Coronary artery (tissue), 2 donors: ENCODE data around the gene MAPK10.
"Not testable (repeated sequence)": the region's sequence is repeated elsewhere in the genome, so short reads cannot be mapped to it uniquely, and the experiment has no call there.

Experiments used
- DNase-seq: peaks from one replicate; pipeline ENCODE4 v3.0.0-alpha.2; 2017; ENCODE audit warnings: low spot score
- H3K27ac ChIP-seq, 2 donors: fragments of 200-600 bp; sonication (generic); one replicate each; pipeline ENCODE4 v1.5.1; 2016 to 2019
- H3K4me3 ChIP-seq: fragments of 200-600 bp; sonication (generic); 2 replicates; pipeline ENCODE4 v1.5.1; 2016; ENCODE audit warnings: mild to moderate bottlenecking, moderate library complexity
- TF ChIP-seq, protein P1 (sequence below): fragments of 200-600 bp; sonication (generic); IDR thresholded peaks from one replicate; pipeline ENCODE4 v1.5.1; 2019; ENCODE audit warnings: antibody characterized with exemption

The MAPK10 gene

GRCh38 chr4:86184216-86184900 lies 175.5 kb downstream of the MAPK10 start:
- H3K27ac ChIP-seq, result no peak overlapping the region
- no peak overlapping the region for H3K4me3 ChIP-seq
- DNase-seq, result no peak
- TF ChIP-seq, protein P1, sequence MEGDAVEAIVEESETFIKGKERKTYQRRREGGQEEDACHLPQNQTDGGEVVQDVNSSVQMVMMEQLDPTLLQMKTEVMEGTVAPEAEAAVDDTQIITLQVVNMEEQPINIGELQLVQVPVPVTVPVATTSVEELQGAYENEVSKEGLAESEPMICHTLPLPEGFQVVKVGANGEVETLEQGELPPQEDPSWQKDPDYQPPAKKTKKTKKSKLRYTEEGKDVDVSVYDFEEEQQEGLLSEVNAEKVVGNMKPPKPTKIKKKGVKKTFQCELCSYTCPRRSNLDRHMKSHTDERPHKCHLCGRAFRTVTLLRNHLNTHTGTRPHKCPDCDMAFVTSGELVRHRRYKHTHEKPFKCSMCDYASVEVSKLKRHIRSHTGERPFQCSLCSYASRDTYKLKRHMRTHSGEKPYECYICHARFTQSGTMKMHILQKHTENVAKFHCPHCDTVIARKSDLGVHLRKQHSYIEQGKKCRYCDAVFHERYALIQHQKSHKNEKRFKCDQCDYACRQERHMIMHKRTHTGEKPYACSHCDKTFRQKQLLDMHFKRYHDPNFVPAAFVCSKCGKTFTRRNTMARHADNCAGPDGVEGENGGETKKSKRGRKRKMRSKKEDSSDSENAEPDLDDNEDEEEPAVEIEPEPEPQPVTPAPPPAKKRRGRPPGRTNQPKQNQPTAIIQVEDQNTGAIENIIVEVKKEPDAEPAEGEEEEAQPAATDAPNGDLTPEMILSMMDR, result no peak

DNA sequence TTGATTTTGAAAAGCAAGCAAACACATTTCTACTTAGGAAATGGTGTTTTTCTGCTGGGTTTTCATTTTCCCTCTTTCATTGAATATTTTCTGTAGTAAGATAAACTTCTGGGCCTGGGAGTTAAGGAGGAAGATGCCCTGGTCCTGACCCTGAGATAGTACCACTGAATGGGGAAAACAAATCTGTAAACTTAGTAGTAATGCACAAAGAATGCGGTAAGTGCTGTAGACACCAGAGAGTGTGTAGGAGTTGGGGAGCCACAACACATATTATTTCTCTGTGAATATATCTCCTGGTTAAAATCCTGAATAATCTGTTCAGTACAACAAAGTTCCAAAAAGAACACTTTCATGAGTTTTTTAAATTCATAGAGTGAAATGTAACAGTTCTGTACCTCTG lies 178.3 kb downstream of the MAPK10 start:
- no peak for DNase-seq
- no peak overlapping the region for H3K27ac ChIP-seq
- TF ChIP-seq, protein P1, result no peak
- H3K4me3 ChIP-seq, result no peak overlapping the region

DNA sequence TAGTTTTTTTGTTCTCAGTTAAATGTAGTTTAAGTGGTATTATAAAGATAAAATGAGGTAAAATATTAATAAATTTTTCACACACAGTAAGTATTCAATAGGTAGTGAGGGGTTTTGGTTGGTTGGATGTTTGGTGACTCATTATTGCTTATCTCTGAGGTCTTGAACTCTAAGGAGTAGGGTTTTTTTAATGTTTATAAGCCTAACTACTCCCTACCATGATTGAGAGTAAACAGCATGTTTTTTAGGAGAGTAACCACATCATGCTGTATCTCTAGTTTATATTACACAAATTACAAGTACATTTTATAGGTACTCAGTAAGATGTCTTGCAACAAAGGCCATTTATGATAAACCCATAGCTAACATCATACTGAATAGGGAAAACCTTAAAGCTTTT lies 181.6 kb downstream of the MAPK10 start:
- Histone ChIP-seq H3K4me3 (no peak overlapping the region), H3K27ac (no peak overlapping the region)
- no peak for DNase-seq
- TF ChIP-seq, protein P1, result no peak

GRCh38 chr4:86174506-86174905 lies 185.3 kb downstream of the MAPK10 start:
- DNase-seq, result no peak
- Histone ChIP-seq H3K27ac (no peak overlapping the region), H3K4me3 (no peak overlapping the region)
- TF ChIP-seq, protein P1, result no peak

- not testable (repeated sequence) for H3K27ac ChIP-seq, H3K4me3 ChIP-seq, DNase-seq
Measured at GRCh38 chr4:86168335-86168734, 191.5 kb downstream of the MAPK10 start.

GRCh38 chr4:86160426-86160825 lies 199.4 kb downstream of the MAPK10 start:
- Histone ChIP-seq H3K4me3 (no peak overlapping the region), H3K27ac (no peak overlapping the region)
- no peak for DNase-seq
- TF ChIP-seq, protein P1, result no peak

DNA sequence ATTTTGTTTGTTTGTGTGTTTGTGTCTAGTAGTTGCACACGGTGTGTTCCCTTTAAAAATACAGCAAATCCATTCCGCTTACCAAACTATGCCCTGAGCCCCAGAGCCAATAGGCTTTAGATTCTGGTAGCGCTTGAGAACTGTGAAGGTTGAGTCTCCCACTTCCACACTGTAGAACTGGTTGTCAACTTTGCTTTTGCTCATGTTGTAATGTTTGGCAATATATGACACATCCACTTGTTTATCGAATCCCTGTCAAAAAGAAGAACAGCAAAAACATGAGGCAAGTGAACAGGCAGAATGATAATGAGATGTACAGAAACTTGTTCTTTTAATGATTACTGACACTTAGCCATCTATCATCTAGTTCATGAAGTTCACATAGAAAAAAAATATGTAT lies 200.6 kb downstream of the MAPK10 start:
- H3K27ac ChIP-seq, result no peak overlapping the region
- H3K4me3 ChIP-seq, result no peak overlapping the region
- TF ChIP-seq, protein P1, result no peak
- no peak for DNase-seq
